HG02623 (cell line): Measurements from ENCODE around the gene ACAA1.

Source experiments
- ATAC-seq: cut with Tn5 transposase; IDR thresholded peaks from one replicate; pipeline ENCODE4 v1.9.1; 2021; ENCODE audit warnings: moderate library complexity; ENCODE audit not compliant: unreplicated experiment

Gene ACAA1

DNA sequence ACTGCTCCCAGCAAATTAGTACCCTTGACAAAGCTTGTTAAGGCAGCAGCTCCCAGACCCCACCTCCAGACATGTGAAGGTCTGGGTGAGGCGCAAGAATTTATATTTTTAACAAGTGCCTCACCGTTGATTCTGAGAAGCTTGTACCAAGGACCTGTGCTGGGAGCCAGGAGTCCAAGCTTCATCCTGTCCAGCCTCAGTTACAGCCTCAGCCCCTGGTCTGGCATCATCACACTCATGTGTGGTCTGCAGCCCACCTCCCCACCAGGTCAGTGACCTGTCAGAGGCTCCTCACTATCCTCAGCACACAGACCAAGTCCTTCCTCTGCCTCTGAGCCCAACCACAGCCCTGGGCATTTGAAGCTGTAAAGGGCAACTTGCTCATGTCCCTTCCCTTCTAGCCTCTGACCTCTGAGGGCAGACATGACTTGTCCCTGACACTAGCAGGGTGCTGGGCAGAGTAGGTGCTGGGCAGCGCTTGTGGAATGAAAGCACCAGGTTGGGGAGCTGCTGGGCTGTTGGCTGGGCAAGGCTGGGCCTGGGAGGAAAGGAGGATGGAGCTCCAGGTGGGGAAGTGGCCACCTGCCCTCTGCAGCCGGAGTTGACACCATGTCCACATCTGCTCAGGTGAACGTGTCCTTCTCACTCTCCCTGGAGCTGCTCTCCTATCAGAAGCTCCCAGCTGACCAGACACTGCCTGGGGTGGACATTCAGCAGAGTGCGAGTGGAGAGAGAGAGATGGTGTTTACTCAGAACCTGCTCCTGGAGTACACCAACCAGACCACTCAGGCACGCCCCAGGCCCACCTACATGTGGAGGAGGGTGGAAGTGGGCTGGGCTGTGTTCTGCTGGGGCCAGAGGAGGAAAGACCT is 16.9 kb downstream of the ACAA1 start:
- no peak for ATAC-seq

- ATAC-seq = no peak
Observed at GRCh38 chr3:38119248-38119544, 17.7 kb downstream of the ACAA1 start.

GRCh38 chr3:38118421-38119247 is 18.3 kb downstream of the ACAA1 start:
- no peak for ATAC-seq

DNA sequence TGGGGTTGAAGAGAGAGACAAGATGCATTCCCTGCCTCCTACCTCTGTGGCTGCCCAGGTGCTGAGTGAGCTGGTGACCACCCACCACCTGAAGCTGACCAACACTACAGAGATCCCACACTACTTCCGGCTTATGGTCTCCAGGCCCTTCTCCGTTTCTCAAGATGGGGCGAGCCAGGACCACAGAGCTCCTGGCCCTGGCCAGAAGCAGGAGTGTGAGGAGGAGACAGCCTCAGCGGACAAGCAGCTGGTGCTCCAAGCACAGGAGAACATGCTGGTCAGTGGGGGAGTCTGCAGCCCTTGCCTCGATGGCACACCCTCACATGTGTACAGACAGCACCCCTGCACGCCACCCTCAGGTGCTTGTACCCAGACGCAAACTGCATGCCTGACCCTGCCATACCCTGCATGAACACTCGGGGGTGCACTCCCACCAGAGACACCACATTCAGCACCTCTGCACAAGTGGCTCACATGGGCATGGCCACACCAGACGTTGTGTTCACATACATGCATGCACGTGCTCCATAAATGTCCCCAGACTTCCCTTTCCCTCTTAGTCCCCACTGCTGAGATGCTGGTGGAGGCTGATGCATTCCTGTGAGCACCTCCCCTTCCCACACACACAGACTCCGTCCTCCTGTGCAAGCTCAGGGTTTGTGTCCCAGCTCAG is 19.0 kb downstream of the ACAA1 start:
- peak; percentile 62 for ATAC-seq

- ATAC-seq = no peak
Observed at GRCh38 chr3:38117163-38117716, 19.7 kb downstream of the ACAA1 start.

DNA sequence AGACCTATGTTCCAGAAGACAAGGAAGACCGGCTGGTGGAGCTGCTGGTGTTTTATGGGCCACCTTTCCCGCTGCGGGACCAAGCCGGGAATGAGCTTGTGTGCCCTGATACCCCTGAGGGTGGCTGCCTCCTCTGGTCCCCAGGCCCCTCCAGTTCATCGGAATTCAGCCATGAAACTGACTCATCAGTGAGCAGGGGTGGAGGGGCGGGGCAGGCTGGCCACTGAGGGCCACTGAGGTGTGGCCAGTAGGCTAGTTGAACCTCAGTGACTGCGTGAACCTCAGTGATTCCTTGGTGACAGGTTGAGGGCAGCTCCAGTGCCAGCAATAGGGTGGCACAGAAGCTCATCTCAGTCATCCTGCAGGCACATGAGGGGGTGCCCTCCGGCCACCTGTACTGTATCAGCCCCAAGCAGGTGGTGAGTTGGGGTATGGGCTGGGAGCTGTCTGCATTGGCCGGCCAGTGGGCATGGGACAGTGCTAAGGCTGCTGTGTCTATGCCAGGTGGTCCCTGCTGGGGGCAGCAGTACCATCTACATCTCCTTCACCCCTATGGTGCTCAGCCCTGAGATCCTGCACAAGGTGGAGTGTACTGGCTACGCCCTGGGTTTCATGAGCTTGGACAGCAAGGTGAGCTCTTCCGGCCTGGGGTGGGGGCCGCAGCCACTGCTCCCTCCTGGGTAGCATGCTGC is 20.3 kb downstream of the ACAA1 start:
- no peak for ATAC-seq

DNA sequence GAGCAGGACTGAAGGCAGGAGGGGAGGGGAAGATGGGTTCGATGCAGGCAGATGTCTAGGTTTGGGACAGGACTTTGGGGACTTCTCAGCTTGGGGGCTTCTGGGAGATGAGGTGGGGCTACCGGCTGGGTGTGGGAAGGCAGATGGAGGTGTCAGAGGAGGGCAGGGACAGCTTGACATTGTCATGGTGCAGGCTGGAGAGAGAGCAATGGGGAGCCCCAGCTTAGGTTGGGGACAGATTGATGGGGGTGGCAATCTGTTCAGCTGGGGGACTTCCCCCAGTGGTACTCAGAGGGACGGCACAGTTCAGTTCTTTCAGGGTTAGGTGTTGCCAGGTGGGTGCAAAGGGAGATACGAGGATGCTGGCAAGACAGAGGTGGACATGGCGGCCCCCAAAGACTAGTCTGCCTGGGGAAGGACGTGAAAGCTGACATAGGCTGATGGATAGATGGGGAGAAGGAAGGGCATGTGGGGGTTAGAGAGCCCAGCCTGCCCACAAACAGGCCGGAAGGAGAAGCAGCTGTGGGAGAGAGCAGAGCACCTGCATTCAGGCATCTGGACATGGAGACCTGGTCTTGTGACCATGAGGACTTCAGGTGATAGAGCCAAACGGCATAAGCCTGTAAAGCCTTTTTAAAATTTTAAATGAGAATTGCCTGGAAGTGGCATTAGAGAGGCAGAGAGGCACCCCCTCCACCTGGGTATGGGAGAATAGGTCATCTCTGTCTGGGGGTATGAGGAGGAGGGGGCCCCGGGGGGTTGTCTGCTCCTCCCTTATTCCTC is 21.1 kb downstream of the ACAA1 start:
- ATAC-seq = no peak

DNA sequence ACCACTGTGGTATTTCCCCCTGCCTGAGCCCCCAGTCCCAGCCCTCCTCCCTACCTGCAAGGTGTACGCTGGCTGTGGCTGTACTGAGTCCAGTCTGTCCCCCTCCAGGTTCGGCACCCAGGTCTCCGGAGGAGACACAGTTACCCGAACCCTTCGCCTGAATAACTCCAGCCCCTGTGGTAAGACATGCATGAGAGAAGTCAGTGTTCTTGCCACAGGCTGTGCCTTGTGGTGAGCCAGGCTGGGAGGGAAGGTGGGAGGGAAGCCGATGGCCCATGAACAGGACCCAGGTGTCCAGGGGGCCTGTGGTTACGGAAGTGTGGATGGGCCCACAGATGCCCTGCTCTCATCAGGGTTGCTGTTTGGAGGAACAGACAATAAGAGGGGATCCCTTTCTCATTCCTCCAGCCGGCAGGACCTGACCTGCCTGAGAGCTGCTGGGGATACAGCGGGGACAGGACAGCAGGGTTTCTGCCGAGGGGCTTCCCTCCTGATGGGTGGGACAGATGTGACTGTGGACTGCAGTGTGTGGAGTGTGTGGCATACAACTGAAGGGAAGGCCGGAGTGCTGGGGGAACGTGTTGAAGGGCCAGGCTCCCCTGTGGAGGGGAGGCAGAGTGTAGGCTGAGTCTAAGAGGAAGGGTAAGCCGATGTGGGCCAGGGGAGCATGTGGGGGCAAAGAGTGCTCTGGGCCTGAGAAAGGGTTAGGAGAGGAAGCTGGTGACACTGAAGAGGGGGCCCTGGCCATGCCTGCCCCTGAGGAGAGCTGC is 21.9 kb downstream of the ACAA1 start:
- no peak for ATAC-seq

- ATAC-seq = no peak
Observed at GRCh38 chr3:38114052-38114874, 22.7 kb downstream of the ACAA1 start.

DNA sequence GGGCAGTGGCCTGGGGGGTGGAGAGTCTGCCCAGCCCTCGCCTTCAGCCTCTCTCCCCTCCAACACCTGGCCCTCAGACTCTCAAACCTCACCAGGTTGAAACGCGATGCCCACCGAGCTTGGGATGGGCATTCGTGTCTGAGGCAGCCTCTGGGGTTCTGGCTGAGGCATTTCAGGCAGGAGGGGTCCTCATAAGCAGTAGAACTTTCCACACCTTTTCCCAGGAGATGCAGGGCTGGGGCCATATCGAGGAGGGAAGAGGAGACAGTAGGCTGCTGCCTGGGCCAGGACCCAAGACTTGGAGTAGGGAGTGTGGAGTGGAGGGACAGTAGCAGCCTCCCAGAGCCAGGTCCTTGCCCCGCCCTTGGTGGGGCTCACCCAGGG is 24.6 kb downstream of the ACAA1 start:
- no peak for ATAC-seq

DNA sequence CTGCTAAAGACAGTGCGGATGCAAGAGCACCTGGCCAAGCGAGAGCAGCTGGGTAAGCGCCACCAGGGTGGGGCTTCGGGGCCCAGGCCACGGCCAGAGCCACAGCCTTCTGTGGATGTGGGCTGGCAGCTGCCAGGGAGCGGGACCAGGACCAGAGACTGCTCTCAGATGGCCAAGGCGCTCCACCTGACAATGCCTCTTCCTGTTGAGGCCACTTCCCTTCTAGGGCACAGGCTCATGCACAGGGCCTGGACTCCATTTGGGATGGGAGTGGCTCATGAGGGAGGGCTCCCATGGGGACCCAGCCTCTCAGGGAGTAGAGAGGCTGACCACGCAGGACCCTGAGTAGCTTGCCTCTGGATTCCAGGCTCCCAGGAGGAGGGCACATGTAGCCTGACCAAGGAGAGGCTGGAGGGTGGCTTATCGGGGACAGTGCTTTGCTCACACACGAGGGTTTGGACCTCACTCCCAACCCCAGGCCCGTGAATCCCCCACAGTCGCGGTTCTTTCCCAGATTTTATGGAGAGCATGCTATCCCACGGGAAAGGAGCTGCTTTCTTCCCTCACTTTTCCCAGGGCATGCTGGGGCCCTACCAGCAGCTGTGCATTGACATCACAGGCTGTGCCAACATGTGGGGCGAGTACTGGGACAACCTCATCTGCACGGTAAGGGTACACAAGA is 25.1 kb downstream of the ACAA1 start:
- no peak for ATAC-seq

DNA sequence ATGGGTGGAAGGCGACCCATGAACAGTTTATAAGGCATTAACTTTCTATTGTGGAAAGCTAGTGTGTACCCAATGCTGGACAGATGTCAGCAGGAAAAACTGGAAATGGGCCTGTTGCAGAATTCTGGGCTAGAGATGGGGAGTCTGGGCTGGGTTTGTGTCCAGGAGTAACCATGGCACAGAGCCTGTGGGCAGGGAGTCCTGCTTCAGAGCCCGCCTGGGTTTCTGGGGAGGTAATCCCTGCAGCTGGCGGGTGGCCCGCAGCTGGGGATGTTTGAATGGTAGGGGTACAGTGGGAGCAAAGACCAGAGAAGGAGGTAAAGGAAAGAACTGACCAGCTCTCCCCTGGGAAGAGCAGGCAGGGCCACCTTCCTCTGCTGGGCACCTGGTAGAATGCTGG is 25.7 kb downstream of the ACAA1 start:
- no peak for ATAC-seq

DNA sequence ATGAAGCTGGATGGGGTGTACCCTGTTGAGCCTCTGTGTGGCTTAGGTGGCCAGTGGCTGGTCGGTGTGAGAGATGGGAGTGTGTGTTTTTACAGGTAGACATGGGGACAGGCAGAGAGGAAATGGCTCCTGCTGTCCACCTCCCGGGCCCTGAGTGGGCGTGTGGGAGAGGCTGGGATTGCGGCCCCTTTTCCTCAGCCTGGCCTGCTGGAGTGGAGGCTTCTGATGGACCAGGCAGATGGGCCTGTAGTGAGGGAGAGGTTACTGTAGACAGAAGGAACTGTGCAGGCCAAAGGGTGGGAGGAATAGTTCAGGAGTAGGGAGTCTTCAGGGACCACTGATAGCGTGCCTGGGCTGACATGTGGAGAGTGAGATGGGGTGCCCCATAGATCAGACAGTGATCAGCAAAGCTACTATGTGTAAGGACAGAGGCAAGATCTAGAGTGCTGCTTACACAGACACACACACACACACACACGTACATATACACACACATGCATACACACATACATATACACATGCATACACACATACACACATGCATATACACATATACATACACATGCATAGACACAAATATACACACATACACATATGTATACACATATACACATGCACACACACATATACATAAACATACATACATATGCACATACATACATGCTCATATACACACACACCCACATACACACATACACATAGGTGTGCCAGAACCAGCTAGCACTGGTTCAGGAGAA is 26.4 kb downstream of the ACAA1 start:
- ATAC-seq = no peak

DNA sequence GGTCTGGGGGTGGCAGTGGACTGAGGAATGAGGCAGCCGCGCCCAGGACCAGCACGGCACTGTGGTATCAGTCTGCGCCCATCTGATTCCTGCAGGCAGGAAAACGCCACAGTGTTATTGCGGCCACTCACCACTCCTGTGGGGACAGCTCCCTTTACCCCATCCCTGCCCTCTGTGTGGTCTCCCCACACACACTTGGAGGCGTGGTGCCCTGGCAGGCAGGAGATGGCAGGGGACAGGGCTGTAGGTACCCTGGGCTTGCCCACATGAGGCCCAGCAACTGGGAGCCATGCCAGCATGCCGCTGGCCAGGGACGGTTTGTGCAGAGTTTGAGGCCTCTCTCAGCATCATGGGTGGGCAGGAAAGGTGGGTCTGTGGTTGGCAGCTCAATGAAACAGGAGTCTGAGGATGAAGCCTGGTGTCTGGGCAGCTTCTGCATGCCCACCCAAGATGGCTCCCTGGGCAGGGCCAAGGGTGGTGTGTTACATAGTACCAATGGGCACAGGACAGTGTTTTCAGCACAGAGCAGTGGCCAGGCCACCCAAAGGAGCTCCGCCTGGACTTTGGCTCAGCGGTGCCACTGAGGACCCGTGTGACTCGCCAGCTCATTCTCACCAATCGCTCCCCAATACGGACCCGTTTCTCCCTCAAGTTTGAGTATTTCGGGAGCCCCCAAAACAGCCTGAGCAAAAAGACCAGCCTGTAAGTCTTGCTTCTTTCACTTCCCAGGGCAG is 27.2 kb downstream of the ACAA1 start:
- no peak for ATAC-seq

DNA sequence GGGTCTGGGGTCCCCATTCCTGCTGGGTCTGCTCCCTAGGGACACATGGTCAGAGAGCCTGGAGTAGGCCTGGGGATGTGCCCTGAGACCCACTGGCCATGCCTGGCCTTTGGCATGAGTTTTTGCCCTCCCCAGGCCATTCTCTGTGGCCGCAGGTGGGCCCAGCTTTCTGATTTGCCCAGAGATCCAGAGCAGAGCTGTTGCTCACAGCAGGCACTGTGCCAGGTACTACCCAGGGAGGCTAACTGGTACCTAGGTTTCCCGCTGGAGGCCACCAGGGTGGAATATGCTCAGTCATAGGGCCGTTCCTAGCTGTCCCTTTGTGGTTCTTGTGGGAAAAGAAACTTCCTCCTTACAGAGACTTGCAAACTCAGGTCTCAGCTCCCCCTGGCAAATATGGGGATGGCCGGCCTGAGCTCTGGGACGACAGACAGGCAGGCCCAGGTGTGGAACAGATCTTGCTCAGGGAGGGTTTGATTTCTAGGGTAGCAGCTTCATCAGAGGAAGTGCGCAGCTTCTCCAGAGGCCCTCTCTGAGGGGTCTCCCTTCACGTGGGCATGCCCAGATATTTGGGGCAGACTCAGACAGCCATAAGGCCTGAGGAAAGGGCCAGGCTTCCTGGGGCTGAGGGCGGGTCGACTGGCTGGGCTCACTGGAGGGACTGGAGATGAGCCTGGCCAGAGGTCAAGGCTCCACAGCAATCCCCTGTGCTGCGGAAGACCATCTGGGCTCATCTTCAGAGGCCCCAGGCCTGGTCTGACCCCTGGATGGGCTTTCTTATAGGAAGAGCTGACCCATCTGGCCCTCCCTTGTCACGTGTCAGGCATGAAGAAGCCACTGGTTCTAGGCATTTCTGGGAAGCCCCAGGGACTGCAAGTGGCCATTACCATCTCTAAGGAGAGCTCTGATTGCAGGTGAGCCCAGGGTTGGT is 28.0 kb downstream of the ACAA1 start:
- no peak for ATAC-seq
